K562 (cell line): Measurements from ENCODE around the gene COL16A1. TPM values are rescaled to one million over a fixed set of nuclear protein-coding genes. Genes with fewer than 3 reads are reported as not detected.

ENCODE experiments used
- CBX8 ChIP-seq: fragments of 200-600 bp; sonication (generic); IDR thresholded peaks from 2 replicates; pipeline ENCODE4 v1.6.1; 2012; ENCODE audit warnings: borderline replicate concordance, mixed run types, low read depth, mild to moderate bottlenecking, moderate library complexity, mixed read lengths, low read length, control low read depth, inconsistent platforms; ENCODE audit not compliant: poor library complexity, severe bottlenecking; ENCODE audit errors: extremely low read depth
- CTCF ChIP-seq, 3 experiments: IDR thresholded peaks in 2 of 3; conservative IDR thresholded peaks in 1 of 3; 2 replicates each; pipeline ENCODE4 v1.5.1; 2011 to 2012; ENCODE audit warnings: low read length in 3 of 3, mild to moderate bottlenecking in 3 of 3, control low read depth in 2 of 3, improper control_type of control experiment in 1 of 3, inconsistent platforms in 1 of 3, low read depth in 1 of 3, mixed read lengths in 1 of 3, moderate library complexity in 1 of 3; ENCODE audit not compliant: insufficient read depth in 2 of 3
- HCFC1 ChIP-seq: IDR thresholded peaks from 2 replicates; pipeline ENCODE4 v1.6.1; 2012; ENCODE audit warnings: low read depth, low read length, improper control_type of control experiment
- NFE2L1 ChIP-seq: fragments of 450-650 bp; IDR thresholded peaks from 2 replicates; pipeline ENCODE4 v1.6.1; 2016; ENCODE audit warnings: missing genetic modification characterization, low read depth, mild to moderate bottlenecking, missing compliant biosample characterization, moderate library complexity, borderline replicate concordance
- POLR2AphosphoS5 ChIP-seq: IDR thresholded peaks from 2 replicates; pipeline ENCODE4 v1.6.1; 2011; ENCODE audit warnings: mild to moderate bottlenecking, low read depth, low read length, moderate library complexity; ENCODE audit not compliant: control insufficient read depth, insufficient read depth
- POLR2G ChIP-seq: fragments of 200-400 bp; formaldehyde crosslinking; IDR thresholded peaks from 2 replicates; pipeline ENCODE4 v1.6.1; 2017; ENCODE audit warnings: low read depth, mild to moderate bottlenecking, antibody characterized with exemption, low read length, moderate library complexity
- SIRT6 ChIP-seq: IDR thresholded peaks from one replicate; pipeline ENCODE4 v1.6.1; 2012; ENCODE audit warnings: low read depth, mild to moderate bottlenecking, control low read depth, inconsistent platforms, low read length, moderate library complexity
- YY1 ChIP-seq, 3 experiments: IDR thresholded peaks; 2 replicates each; pipeline ENCODE4 v1.6.1; 2011; ENCODE audit warnings: low read length in 2 of 3, mild to moderate bottlenecking in 2 of 3, moderate library complexity in 2 of 3, borderline replicate concordance in 1 of 3, control low read depth in 1 of 3, low read depth in 1 of 3; ENCODE audit not compliant: insufficient read depth in 3 of 3, insufficient replicate concordance in 2 of 3, control insufficient read depth in 1 of 3, insufficient read length in 1 of 3; ENCODE audit errors: extremely low read depth in 1 of 3
- ZFX ChIP-seq: sonication (generic); formaldehyde crosslinking; IDR thresholded peaks from 2 replicates; pipeline ENCODE4 v1.8.0; 2022; ENCODE audit warnings: mild to moderate bottlenecking, missing genetic modification reagents, moderate library complexity
- ZMIZ1 ChIP-seq, 2 experiments: fragments of 150-350 bp in 1 of 2; IDR thresholded peaks; 2 replicates each; pipeline ENCODE4 v1.6.1; 2012 to 2016; ENCODE audit warnings: low read depth in 2 of 2, low read length in 2 of 2, mild to moderate bottlenecking in 1 of 2, moderate library complexity in 1 of 2
- ZNF263 ChIP-seq: sonication (generic); formaldehyde crosslinking; IDR thresholded peaks from 2 replicates; pipeline ENCODE4 v1.8.0; 2022; ENCODE audit warnings: mild to moderate bottlenecking, missing genetic modification reagents, borderline replicate concordance
- ZNF408 ChIP-seq: fragments of 250-450 bp; sonication (Bioruptor Pico); IDR thresholded peaks from 2 replicates; pipeline ENCODE4 v1.4.0; 2020; ENCODE audit warnings: low read depth, mild to moderate bottlenecking, moderate library complexity
- ZNF717 ChIP-seq: fragments of 250-450 bp; sonication (Bioruptor Pico); IDR thresholded peaks from 2 replicates; pipeline ENCODE4 v1.5.0; 2021
- polyA plus RNA-seq, 8 experiments: library from polyadenylated mRNA; depleted of rRNA in 4 of 8; stranded (reverse) in 5 of 8; unstranded in 3 of 8; fragments of >200 nt; fragmentation: Nextera tagmentation in 2 of 8; fragmentation: Illumina TruSeq in 1 of 8; extraction: Ambion mirVana in 2 of 8; extraction: Trizol in 1 of 8; gene quantifications; 2 replicates each; pipeline versions ENCODE4 v1.2.1 to v1.2.3, GENCODE V29; 2011 to 2014; ENCODE audit warnings: inconsistent platforms in 1 of 8, missing spikeins in 1 of 8
- total RNA-seq, 7 experiments: library from RNA; depleted of rRNA in 6 of 7; stranded (reverse); fragments of >200 nt in 6 of 7; fragmentation: Illumina TruSeq in 2 of 7; extraction: Trizol in 2 of 7; gene quantifications; 2 replicates each; pipeline versions ENCODE4 v1.2.1 to v1.2.3, GENCODE V29; 2011 to 2021; ENCODE audit warnings: low replicate concordance in 1 of 7
- TF ChIP-seq, protein P1 (sequence below): fragments of 150-350 bp; conservative IDR thresholded peaks from 2 replicates; pipeline ENCODE4 v1.6.1; 2014; ENCODE audit warnings: low read length
- TF ChIP-seq, protein P2 (sequence below): sonication (generic); formaldehyde crosslinking; IDR thresholded peaks from 2 replicates; pipeline ENCODE4 v1.9.0; 2022; ENCODE audit warnings: mild to moderate bottlenecking, missing genetic modification reagents

COL16A1 gene
- total and polyA plus RNA-seq, 9 of the 15 experiments (the other 6 are each of a cell fraction or from before 2014, with no cell fraction given) = 0.11 to 0.60 (median 0.11) TPM; not detected in 6

DNA sequence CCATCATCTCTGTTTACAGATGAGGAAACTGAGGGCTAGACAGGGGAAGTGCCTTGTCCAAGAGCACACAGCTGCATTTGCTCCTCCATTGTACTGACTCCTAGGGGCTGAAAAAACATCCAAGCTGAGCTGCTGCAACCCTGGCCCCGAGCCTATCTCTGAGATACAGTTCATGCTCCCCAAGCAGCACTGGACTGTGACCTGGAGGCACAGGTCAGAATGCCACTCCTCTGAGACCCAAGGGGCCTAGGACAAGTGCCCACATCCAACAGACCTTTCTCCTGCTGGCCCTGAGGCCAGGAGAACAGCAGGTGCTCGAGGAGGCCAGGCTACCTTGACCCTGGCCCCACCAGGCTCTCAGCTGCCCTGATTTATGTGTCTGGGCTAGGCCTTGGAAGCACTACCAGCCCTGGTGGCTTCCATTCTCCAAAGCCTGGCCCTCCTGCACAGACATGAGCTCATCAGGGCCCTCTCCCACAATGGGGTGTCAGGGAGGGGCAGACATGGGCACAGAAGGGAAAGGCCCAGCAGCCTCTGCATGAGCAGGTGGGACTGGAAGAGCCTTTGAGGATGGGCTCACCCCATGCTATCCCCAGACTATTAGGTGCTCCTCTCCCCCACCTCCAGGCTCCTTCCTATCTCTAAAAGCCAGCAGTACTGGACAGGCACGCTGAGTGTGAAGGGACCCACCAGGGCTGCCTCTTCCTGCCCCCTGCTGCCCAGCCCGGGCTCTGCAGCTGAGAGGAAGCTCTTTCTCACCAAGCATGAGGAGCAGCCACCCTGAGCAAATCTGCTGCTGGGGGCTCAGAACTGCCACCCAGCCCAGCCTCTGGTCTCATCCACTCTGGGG is 41.5 kb upstream of the COL16A1 start (continued):
- TF ChIP-seq ZNF408 (CRISPR knock-in tag) (no peak), SIRT6 (no peak), CBX8 (no peak), YY1 (IDR thresholded peaks at IDR 0.05; ENCODE audit: borderline replicate concordance in 1 of 3, control insufficient read depth in 1 of 3, extremely low read depth in 1 of 3, insufficient read depth in 3 of 3, insufficient read length in 1 of 3, insufficient replicate concordance in 2 of 3, low read depth in 1 of 3, low read length in 2 of 3) (peak in 1 of 3 experiments; percentile 20), HCFC1 (peak; percentile 18; the same call in 1 of the 2 replicates), NFE2L1 (no peak), ZMIZ1 (IDR thresholded peaks at IDR 0.05; ENCODE audit: low read depth in 2 of 2, low read length in 2 of 2) (no peak), POLR2G (no peak), ZNF263 (CRISPR knock-in tag) (peak; percentile 71; the same call in 1 of the 2 replicates), ZNF717 (no peak), POLR2AphosphoS5 (no peak), CTCF (IDR thresholded peaks at IDR 0.05 in 2 of 3, conservative IDR thresholded peaks at IDR 0.05 in 1 of 3; ENCODE audit: insufficient read depth in 2 of 3, low read depth in 1 of 3, low read length in 3 of 3) (peak; percentile 94 to 98 (median 95)), ZFX (no peak)
- TF ChIP-seq, protein P1, sequence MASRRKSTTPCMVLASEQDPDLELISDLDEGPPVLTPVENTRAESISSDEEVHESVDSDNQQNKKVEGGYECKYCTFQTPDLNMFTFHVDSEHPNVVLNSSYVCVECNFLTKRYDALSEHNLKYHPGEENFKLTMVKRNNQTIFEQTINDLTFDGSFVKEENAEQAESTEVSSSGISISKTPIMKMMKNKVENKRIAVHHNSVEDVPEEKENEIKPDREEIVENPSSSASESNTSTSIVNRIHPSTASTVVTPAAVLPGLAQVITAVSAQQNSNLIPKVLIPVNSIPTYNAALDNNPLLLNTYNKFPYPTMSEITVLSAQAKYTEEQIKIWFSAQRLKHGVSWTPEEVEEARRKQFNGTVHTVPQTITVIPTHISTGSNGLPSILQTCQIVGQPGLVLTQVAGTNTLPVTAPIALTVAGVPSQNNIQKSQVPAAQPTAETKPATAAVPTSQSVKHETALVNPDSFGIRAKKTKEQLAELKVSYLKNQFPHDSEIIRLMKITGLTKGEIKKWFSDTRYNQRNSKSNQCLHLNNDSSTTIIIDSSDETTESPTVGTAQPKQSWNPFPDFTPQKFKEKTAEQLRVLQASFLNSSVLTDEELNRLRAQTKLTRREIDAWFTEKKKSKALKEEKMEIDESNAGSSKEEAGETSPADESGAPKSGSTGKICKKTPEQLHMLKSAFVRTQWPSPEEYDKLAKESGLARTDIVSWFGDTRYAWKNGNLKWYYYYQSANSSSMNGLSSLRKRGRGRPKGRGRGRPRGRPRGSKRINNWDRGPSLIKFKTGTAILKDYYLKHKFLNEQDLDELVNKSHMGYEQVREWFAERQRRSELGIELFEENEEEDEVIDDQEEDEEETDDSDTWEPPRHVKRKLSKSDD = no peak
- TF ChIP-seq, protein P2, sequence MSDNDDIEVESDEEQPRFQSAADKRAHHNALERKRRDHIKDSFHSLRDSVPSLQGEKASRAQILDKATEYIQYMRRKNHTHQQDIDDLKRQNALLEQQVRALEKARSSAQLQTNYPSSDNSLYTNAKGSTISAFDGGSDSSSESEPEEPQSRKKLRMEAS (CRISPR knock-in tag) = peak; percentile 86
